HG03442 (cell line): Measurements from ENCODE around the gene UBASH3B.

Source experiments
- ATAC-seq: cut with Tn5 transposase; IDR thresholded peaks from one replicate; pipeline ENCODE4 v1.9.1; 2021; ENCODE audit warnings: mild to moderate bottlenecking, moderate library complexity; ENCODE audit not compliant: unreplicated experiment

Gene UBASH3B

GRCh38 chr11:122673701-122674100 lies 18.2 kb downstream of the UBASH3B start:
- no peak for ATAC-seq

DNA sequence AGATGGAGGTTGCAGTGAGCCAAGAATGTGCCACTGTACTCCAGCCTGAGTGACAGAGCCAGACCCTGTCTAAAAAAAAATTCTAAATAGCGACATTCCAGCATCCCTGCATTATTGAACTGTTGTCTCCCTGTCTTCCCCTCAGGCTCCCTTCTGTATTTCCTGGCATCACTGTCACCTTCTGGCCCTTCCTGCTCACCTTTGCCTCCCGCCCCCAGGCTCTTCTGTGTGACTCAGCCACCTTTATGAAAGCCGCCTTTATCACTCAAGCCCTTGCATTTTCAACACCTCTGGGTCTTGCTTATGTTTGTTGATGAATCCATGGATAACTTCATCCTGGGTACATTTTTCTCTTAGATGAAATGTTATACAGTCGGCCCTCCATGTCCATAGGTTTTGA lies 21.1 kb downstream of the UBASH3B start:
- no peak for ATAC-seq

- ATAC-seq = no peak
Observed at GRCh38 chr11:122677256-122677655, 21.7 kb downstream of the UBASH3B start.

- no peak for ATAC-seq
Observed at GRCh38 chr11:122678406-122678805, 22.9 kb downstream of the UBASH3B start.

DNA sequence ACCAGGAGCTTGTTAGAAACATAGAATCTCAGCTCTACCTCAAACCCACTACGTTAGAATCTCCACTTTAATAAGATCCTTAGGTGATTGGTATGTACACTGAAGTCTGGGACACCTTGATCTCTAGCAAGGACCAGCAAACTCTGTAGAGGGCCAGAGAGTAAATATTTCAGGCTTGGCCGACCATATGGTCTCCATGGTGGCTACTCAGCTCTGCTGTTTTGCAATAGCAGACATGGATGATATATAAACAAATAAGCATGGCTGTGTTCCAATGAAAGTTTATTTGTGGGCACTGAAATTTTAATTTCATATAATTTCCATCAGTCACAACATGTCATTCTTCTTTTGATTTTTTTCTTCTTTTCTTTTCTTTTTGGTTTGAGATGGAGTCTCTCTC lies 23.9 kb downstream of the UBASH3B start:
- ATAC-seq = no peak

GRCh38 chr11:122681070-122681469 lies 25.5 kb downstream of the UBASH3B start:
- no peak for ATAC-seq

DNA sequence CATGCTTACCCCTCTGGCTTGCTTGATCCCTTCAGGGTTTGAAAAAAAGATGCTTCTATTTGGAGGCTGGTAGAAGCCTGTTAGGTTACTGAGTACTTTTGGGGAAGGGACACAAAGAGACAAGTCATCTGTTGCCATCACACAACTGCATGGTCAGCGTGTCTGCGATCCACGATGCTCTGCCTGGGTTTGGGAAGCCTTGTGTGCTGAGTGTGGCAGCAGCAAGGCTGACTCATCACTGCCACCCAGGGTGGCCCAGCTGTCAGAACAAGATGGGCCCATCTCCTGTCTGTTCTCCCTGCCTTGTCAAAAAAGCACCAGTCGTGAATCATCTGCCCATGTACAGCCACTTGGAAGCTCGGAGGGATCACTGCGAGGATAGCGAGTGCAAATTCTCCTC lies 26.2 kb downstream of the UBASH3B start:
- ATAC-seq = no peak

GRCh38 chr11:122682464-122682863 lies 26.9 kb downstream of the UBASH3B start:
- no peak for ATAC-seq

GRCh38 chr11:122685041-122685440 lies 29.5 kb downstream of the UBASH3B start:
- no peak for ATAC-seq

DNA sequence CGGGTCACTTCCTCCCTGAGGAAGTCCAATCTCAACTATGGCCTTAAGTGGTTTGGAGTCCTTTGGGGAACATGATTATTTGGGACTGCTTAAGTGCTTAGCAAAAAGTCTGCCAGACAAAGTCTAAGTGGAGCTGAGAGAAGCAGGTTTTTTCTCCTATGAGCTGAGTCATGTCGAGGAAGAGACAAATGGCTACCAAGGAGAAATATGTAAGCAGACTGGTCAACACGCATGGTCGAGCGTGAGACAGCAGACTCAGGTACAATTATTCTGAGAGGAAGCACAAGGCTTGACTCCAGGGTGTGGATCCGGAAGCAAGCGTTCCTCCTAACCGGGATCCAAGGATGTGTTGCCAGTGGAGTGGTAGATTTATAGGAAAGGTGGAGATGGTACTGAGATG lies 30.6 kb downstream of the UBASH3B start:
- ATAC-seq = no peak

- peak; percentile 54 for ATAC-seq
Observed at GRCh38 chr11:122690384-122690783, 34.9 kb downstream of the UBASH3B start.

GRCh38 chr11:122690801-122691548 lies 35.5 kb downstream of the UBASH3B start:
- ATAC-seq = no peak

DNA sequence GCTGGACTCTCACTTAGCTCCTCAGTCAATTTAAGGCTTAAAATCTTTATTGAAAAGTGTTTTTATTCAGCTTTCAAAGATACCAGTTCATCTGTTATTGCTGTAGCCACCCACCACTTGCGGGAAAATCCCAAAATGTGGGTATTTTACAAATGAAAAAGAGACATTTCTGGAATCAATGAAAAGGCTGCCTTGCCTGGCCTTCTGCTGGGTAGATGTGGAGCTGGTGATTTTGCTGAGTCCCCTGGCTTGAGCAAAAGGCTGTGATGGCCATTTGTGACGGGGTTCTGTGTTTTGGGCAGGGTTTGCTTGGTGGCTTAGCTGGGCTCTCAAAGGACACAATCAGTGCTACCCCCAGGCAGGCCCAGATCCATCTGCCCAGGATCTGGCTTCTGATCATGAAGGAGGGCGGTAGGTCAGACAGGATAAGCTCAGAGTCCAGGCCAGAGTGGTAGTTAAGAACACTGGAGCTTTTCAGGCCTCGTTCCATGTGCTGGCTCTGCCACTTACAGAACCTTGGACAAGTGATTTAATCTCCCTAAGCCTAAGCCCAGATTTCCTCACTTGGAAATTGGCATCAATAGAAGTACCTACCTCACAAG lies 36.1 kb downstream of the UBASH3B start:
- no peak for ATAC-seq

GRCh38 chr11:122692444-122692843 lies 36.9 kb downstream of the UBASH3B start:
- no peak for ATAC-seq

DNA sequence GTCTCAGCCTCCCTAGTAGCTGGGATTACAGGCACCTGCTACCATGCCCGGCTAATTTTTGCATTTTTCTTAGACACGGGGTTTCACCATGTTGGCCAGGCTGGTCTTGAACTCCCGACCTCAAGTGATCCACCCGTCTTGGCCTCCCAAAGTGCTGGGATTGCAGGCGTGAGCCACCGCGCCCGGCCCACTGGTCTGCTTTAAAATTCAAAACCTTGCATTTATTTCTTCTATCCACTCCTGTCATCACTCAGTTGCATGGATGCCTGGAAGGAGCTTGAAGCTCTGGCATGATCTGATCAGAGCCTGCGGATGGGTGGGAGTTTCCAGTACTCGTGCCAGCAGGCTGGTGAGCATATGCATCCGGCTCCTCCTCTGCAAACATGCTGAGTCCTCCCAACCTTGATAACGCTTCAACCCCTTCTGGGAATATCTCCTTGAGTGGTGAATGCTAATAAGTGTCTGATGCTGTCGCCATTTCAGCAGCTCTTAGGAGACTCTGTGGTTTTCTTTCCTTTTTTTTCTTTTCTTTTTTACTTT lies 39.6 kb downstream of the UBASH3B start:
- no peak for ATAC-seq

GRCh38 chr11:122696662-122697061 lies 41.1 kb downstream of the UBASH3B start:
- peak; percentile 75 for ATAC-seq

GRCh38 chr11:122697636-122698167 lies 42.2 kb downstream of the UBASH3B start:
- ATAC-seq = peak; percentile 82

DNA sequence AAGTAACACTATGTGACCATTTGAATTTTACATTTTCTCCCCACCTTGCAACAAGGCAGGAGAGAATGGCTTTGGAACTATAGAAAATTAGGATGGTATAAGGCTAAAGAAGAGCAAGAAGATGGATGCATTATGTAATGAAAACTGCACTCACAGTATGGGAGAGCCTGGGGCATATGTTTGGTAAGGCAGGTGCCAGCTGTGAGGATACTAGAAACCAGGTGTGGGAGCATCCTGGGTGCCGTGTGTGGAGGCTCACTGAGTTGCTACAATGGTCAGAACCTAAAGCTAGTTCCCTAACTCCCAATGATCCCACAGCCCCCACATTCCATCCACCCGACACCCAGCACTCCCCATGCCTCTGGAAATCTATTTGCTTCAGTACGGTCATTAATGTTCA lies 42.9 kb downstream of the UBASH3B start:
- ATAC-seq = no peak

DNA sequence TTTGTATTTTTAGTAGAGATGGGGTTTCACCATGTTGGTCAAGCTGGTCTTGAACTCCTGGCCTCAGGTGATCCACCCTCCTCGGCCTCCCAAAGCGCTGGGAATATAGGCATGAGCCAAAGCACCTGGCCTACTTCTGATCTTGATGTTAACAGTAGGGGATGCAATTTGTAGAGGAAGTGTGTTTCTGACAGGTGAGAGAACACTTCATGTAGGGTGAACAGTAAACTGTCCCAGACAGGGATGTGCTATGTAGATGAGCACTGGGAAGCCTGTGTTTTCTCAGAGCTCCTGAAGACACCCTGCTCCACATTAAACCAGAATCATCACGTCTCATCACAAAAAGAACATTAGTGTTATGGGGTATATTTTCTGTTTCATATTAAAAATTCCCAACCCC lies 45.1 kb downstream of the UBASH3B start:
- no peak for ATAC-seq

GRCh38 chr11:122701143-122701542 lies 45.6 kb downstream of the UBASH3B start:
- no peak for ATAC-seq

- ATAC-seq = no peak
Observed at GRCh38 chr11:122703541-122704272, 48.2 kb downstream of the UBASH3B start.
